ENCODE data around the gene BIN1.

The BIN1 gene

DNA sequence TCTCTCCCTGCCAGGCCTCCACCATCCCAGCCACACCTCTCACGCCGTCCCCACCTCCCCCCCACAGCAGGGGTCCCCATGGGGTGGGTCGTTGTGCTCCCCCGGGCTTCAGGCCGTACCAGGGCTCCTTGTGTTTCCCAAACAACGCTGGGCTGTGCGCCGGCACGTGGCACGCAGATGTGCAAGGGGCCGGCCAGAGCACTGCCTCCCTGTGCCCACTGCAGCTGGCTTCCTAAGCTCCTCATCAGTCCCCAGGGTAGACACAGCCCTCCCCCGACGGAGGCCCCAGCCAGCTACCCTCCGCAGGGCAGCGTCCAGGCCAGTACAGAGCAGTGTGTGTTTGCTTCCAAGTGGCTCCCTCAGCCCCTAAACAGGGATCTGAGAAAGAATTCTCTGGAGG, 34.0 kb downstream of the BIN1 start:
- DNase-seq, result no peak

DNA sequence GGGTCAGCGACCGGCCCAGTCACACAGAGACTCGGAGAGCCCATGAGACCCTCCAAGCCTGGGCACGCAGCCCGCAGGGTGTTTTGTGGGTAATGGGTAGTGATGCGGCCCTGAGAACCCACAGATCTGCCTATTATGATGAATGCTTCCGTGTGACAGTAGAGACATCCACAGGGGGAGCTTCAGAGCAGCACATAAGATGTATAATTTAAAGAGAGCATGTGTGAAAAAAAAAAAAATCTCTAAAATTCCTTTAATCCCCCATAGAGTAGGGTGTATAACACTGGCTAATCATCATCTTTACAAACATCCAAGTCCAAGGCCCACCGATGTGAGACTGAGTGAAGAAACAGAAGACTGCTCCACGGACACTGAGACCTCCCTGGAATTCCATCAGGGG, 34.6 kb downstream of the BIN1 start:
- no peak for DNase-seq

DNA sequence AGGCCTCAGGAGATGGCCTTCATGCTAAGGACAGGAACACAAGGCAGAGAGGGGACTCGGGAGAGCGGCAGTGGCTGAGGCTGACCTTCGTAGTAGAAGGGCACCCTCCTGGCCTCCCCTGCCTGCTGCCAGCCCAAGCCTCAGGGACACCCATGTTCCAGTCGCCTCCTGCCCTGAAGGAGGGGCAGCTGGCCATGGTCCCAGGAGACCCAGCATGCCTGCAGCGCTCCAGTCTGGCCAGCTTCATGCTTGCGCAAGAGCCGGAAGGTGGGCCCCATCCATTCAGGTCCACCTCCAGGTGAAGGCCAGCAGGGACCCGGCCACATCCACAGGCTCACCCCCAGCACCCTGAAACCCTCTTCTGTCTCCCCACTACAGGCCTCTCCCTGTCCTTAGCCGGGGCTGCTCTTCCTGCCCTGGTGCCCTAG, 35.0 kb downstream of the BIN1 start:
- DNase-seq, result no peak

DNA sequence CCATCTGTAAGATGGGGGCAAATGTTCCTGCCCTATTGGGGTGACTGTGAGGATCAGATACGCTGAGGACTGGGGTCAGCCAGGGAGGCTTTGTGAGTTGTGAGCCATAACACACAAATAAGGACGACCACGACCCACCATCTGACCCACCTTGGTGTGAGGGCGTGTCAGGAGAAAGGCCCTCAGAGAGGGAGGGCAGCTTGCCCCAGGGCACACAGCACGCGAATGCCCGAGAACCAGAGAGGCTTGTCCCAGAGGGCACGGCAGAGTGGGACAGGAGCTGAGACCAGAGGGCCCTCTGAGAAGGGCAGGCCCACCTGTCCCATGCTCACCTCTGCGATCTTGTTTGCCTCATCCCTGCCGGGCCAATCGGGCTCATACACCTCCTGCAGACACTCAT, 36.7 kb downstream of the BIN1 start:
- DNase-seq, result no peak

DNA sequence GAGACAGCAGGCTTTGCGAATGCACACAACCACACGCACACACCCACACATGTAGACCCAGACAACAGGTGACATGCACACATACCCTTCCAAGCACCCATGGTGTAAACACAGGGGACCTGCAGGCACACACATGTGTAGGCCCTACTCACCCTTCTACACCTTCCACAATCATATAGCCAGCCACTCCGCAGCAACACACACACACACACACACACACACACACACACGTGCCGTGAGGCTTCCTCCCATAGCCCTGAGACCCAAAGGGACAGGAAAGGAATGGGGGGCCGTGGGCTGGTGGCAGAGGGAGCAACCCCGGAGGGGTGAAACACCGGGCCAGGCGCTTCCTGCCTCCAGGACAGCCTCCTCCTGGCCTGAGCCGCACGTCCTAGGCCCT, 37.4 kb downstream of the BIN1 start:
- DNase-seq, result no peak

DNA sequence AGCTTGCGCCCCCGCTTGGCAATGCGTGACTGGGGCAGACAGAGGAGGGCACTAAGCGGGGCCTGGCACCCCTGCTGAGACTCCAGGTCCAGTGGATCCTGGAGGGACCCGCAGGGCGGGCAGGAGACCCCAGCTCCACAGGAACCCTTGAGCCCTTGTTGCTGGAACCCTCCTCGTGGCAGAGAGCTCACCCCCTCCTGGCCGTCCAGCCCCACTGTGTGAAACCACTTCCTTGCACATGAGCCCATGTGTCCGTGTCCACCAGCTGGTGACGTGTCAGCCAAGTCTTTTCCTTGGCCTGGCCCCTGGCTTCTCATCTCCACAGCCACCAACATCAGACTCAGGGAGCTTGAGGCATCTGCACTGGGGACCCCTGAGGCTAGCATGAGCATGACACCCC, 38.0 kb downstream of the BIN1 start:
- no peak for DNase-seq

DNA sequence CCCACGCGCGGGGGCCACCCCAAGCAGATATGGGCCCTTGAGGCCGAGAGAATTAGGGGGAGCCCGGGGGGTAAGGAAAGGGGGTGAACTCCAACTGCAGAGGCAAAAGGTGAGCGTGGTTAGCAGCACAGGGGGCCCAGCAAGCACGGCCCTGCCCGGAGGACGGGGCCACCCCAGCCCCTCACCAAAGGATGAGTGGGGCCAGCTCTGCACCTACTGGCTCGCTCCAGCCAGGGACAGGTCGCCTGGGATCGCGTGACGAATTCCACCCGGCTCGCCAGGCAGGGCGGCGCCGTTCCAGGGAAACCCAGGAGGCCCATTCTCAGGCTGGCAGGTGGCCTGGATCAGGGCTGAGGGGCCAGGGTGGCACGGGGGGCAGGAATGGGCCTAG, 38.6 kb downstream of the BIN1 start:
- no peak for DNase-seq

DNA sequence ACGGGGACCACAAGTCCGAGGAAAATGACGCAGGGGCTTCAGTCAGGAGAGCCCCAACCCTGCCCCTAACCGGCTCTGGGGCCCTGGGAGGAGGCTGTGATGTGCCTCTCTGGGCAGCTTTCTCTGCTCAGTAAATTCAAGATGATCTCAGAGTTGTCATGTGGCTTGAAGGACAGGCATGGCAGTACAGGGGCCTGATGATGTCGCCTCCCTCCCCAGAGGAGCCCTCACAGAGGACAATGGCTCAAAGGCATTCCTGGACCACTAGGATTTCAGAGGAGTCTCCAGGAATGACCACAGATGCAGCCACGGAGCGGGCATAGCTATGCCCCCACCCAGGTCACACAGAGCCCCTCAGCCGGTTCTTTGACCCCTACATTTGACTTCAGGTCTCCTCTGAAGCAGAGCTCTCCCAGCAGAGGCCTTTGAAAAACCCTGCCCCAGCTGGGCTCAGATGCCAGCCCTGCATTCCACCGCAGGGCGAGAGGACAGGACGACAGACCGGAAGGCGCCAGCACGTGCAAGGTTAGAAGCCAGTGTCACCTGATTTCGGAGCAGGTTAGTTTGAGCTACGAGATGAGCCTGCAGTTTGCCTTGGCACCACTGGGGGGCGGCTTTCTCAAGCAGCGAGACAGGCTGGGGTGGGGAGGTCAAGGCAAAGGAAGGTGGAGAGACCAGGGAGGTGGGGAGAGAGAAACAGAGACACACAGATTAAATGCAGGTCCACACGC, 39.2 kb downstream of the BIN1 start:
- no peak for DNase-seq

DNA sequence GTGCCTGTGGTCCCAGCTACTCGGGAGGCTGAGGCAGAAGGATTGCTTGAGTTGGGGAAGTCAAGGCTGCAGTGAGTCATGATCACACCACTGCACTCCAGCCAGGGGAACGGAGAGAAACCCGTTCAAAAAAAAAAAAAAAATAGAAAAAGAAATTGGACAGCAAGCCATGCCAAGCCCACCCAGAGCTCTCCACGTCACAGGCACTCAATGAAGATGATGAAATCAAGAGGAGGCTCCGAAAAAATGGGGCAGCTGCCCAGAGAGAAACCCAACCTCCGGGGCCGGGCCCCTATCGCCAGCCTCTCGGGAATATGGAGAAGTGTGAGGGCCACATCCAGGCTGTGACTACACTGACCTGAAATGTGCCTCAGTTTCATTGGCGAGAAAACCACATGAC, 40.0 kb downstream of the BIN1 start:
- no peak for DNase-seq

DNA sequence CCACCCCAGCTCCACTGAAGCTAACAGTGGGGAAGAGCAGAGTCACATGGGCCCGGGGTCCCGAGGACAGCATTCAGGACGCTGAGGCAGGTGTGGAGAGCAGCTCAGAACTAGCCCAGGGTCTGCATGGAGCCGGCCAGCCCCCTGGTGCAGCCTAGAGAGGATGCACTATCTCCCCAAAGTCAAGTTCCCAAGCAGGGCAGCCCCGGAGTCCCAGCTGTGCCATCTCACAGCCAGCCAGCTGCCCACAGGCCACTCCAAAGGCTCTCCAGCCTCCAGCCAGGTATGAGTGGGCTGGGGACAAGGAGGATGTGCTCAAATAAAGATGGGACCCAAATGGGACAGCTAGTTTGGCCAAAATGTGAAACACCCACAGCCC, 41.0 kb downstream of the BIN1 start:
- DNase-seq, result no peak

DNA sequence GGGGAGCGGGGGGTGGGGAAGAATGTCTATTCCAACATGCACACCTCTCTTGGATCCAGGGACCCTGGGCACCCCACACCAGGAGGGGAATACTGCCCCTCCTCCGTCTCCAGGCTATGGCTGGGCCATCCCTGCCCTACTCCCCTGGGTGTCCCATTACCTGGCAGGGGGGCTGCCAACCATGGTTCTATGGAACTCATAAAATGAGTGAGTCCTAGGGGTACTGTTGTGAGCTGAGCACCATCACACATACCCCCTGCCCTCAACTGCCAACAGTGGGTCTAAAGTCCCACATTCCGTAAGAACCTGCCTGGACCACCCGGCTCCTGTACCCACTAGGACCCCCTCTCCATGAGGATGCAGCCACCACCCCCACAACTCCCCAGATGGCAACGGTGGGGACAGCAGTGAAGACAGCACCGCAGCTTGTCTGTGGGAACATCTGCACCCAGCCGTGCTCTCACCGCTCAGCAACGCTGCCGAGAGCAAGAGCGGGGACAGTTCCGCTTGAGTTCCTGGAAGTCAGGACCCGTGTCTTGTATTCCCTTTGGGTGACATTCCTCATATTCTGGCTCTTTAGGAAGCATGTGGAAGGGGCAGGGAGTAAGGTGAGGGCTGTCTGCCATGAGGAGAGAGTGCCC, 41.5 kb downstream of the BIN1 start:
- no peak for DNase-seq

DNA sequence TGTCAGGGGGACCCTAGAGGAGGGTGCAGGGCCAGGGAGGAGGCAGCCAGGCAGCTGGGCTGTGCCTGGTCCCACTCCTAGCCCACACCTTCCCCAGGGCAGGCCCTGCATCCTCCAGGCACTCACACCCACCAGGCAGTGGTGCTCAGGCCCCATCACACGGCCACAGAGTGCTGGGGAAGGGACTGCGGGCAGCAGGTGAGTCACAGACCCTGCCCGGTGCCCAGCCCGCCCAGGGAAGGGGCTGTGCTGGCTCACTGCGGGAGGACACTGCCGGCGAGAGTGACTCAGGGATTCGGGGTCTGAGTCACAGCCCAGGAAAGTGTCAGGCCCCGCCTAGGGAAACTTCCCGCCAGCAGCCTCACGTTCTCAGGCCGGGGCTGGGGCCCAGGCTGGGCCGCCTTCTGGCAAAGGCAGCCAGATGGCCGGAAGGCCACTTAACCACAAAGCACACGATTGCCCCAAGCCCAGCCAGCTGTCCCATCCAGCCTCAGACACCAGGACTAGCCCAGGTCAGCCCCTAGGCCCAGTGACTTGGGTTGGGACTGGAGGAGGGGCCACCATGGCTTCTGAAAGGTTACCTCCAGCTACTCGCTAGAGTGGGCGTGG, 42.2 kb downstream of the BIN1 start:
- DNase-seq, result no peak

DNA sequence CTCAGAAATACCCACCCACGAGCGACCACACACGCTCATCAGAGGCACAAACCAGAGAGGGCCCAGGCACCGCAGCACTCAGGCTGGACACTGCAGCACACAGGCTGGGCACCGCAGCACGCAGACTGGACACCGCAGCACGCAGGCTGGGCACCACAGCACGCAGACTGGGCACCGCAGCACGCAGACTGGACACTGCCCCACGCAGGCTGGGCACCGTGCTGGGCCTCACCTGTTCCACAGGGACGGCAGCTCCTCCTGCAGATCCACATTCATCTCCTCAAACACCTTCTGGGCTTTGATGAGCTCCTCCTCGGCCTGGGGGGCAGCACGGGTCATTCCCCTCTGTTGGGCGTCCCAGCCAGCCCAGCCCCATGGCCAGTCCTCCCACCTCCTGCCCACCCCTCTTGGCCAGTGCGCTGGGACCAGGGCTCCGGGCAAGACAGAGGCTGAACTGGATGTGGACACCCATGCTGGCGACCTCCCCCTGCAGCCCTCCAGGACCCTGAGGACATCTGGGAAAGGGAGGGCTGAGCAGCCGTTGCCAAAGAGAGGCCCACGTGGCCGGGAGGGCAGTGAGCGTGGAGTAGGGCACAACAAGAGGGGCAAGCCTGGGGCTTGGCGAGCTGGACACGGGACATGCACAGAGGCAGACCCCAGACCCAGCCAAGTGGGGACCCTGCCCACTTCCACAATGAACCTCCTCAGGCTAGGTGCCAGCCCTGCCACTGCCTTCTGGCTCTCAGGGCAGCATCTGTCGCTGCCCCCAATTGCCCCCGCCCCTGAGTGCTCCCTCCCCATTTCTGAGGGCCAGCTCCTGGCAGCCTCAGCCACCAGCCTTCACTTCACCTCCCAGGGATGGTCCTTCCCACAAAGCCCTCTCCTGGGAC, 43.0 kb downstream of the BIN1 start:
- no peak for DNase-seq

DNA sequence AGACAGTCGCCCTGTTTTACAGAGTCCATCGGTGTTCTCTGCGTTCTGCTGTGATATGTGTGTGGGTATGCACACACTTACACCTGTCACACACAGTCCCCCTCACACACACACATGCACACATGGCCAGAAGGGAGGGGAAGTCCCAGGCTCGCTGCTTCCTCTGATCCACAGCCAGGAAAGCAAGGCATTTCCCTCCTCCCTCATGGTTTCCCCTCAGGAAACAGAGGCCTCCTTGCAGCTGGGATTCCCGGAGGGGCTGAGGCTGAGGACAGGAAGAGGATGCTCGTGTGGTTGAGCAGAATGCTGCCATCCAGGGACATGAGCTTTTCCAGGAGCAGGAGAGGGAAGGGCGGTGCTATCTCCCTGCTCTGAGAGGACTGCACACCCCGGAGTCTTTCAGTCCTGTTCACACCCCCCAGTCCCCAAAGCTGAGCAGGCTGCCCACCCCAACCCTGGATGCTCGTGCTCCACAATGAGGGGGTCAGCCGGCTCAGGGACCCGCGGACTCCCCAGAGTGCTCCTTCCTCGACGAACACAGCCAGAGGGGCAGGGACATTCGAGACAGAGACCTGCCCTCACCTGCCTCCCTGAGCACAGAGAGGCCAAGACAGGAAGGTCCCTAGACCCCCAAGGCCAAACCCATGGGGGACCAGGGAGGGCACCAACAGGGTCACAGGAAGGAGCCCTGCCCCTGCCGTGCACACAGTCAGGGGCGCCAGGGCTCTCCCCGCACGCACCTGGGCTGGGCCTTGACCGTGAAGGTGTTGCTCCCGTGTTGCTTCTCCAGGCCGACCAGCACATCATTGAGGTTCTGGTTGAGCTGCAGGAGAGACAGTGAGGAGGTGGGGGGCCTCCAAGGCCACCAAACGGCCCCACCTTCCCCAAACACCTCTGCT, 45.3 kb downstream of the BIN1 start:
- DNase-seq, result no peak

DNA sequence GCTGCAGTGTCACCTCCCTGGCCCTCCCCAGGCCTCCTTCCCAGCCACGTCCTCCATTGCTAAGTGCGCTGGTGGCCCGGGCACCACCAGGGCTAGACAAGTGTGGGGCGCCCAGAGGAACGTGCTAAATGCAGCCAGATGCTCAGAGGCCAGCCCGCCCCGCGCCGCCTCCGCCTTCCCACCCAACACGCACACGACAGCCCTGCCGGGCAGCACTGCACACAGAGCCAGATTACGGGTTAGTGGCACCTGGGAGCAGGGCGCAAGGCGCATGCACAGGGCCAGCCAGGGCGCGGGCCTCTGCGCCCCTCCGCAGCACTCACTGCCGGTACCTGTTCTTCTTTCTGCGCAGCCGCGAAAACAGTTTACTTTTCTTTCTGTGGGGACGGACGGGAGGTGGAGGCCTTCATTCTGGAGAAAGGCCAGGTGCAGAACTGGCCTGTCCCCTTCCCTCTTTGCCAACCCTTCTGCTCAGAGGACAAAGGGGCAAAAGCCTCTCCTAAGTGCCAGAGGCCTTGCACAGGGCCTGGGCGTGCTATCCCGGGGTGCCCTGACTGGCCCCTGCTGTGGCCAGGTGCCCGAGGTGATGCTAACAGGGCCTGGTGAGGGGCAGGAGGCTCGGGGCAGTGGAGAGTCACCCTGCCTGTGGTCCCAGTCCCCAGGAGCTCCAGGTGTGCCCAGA, 46.5 kb downstream of the BIN1 start:
- no peak for DNase-seq

DNA sequence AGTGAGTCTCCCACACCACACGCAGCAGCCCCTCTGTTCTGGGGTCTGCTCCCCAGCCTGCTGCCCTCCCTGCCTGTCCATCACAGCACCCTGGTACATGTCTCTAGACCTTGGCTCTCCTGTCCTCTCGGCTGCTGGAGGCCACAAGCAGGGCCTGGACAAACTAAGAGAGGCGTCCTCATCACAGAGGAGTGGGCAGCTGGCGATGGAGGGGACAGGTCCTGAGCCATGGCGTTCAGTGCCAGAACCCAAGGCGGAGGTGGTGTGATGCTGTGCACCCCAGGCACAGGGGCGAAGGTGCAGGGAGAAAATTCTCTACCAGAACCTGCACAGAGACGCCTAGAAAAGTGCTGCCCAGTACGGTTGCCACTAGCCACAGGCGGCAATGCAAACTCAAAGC, 47.4 kb downstream of the BIN1 start:
- DNase-seq, result no peak

DNA sequence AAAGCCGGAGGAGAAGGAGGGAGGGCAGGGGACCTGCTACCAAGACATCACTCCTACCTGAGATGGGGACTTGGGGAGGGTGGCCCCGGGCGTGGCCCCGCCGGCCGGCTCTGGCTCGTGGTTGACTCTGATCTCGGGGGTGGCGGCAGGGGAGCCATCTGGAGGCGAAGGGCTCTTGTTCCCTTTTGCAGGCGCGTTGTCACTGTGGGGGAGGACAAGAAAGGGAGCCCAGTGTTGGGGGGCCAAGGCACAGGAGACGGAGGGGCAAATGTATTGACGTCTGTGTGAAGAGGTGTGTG, 48.1 kb downstream of the BIN1 start:
- DNase-seq, result no peak

DNA sequence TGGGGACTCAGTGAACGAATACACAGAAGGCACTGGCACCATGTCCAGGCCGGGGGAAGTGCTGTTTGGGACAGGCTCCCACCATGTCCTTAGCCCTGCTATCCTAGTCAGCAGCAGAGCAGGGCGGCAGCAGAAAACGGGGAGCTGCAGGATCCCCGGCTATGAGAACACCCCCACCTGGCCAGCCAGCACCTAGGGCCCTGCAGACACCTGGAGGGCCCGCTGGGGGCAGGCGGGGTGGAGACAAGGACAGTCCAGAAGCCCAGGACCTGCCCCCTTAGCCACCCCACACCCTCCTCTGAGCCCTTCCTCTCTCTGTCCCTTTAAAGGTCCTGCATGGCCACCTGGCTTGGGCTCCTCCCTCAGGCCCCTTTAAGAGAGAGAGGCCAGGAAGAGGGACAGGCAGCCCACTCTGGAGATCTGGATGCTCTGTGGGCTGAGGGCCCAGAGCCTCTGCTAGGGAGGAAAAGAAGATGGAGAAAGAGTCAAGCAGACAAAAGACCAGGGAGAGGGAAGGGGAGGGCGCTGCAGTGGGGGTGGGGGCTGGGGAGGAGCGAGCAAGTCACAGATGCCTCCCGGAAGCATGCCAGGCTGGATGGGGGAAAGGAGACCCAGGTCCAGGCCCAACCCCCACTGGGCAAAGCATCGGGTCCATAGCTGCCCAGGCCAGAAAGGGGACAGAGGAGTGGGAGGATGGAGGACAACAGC, 48.6 kb downstream of the BIN1 start:
- DNase-seq, result no peak

DNA sequence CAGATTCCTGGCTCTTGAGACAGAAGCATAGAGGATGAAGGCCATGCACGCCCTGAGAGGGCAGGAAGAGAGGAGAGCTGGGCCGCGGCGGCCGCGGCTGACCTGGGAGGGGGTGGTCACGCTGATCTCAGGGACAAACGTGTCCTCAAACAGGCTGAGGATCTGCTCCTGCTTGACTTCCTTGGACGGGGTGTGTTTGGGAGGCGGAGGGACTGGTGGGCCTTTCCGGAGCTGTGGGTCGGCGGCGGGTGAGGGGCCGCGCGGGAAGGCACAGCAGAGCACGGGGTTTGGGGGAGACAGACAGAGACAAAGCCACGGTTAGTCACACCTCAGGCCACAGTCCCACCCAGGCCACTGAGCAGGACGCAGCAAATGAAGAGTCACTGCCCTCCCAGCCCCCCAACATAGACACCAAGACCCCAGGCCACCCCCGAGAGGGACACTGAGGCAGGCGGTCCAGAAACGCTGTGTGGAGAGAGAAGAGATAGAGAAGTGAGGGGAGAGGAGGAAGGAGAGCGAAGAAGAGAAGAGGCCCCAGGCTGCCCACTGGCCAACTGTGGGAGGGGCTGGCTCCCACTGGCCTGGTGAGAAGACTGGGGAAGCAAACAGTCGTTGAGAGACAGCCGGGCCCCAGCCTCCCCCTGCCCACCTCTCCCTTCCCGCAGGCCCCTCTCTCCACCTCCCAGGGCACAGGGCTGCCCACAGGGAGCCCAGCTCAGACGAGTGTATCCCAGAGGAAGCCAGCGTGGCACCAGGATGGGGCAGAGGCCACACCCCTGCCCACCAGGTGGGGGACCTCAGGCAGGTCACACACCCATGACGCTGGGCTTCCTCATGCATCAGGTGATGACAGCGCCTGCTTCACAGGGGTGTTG, 49.3 kb downstream of the BIN1 start:
- no peak for DNase-seq

DNA sequence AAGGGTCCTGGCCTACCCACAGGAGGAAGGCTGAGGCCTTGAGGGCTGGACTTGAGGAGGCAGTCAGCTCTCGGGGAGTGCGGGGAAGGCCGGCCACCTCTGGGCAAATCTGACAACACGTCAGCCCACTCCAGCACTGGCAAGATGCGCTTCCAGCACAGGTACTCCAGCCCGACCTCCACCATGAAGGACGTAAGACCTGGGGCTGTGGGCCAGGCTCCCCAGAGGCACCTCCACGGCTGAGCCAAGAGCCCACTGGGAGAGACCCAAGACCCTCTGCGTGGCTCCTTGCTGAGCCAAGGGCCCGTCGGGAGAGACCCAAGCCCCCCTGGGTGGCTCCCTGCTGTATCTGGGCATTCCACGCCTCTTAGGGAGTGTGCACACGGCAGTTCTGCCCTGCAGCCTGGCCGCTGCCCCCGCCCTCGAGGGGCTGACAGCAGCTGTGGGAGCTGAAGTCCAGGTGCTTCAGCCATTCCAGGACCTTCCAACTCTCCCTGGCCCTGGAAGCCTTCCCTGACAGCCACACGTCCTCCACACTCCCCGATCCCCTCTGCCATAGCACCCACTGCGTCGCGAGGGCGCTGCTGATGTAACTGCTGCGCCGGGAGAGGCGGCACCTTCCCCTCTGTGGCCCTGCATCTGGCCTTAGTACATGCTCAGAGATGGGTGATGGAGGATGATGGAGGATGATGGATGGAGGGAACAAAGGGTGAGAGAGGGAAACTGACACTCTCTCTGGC, 50.2 kb downstream of the BIN1 start:
- no peak for DNase-seq
